Peyer's patch (tissue), 4 donors: ENCODE results near the gene DLK1.

Experiments used
- POLR2A ChIP-seq, 2 donors: fragments of 450-650 bp; IDR thresholded peaks; one replicate each; pipeline ENCODE4 v1.5.1; 2017; ENCODE audit warnings: antibody characterized with exemption in 2 of 2, mild to moderate bottlenecking in 2 of 2, moderate library complexity in 2 of 2
- TF ChIP-seq, protein P1 (sequence below), 6 experiments: fragments of 450-650 bp in 4 of 6; fragments of 200-600 bp in 2 of 6; sonication (generic) in 1 of 6; IDR thresholded peaks; one replicate each; pipeline ENCODE4 v1.5.1; 2017 to 2019; ENCODE audit warnings: antibody characterized with exemption in 6 of 6, mild to moderate bottlenecking in 3 of 6, moderate library complexity in 1 of 6

DNA sequence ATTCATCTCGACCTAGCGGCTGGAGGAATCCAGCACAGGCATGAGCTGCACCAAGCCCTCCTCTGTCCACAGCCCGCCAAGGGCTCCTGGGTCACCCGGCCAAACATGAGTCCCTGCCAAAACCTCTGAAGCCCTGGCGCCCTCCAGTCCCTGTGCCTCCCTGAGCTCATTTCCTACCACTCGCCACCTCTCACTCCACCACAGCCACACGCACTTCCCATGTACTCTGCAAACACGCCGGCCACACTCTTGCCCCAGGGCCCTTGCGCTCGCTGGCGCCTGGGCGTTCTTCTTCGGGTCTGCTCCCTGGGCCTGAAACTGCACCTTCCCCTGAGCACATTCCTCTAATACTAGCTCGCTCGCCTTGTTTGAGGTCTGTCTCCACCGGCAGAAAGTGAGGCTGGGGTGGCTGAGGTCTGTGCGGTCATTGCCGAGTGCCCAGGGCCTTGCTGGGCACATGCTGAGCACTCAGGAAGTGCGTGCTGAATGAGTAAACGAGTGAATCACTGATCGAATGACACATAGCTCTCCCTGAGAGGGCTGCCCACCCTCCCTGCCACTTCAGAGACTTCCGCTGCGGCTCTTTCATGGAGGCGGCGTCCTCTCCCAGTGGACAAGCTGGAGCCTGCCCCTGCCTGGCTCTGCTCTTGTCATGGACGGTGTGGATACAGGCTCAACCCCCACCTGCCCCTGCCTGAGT, 33.7 kb upstream of the DLK1 start:
- TF ChIP-seq, protein P1, sequence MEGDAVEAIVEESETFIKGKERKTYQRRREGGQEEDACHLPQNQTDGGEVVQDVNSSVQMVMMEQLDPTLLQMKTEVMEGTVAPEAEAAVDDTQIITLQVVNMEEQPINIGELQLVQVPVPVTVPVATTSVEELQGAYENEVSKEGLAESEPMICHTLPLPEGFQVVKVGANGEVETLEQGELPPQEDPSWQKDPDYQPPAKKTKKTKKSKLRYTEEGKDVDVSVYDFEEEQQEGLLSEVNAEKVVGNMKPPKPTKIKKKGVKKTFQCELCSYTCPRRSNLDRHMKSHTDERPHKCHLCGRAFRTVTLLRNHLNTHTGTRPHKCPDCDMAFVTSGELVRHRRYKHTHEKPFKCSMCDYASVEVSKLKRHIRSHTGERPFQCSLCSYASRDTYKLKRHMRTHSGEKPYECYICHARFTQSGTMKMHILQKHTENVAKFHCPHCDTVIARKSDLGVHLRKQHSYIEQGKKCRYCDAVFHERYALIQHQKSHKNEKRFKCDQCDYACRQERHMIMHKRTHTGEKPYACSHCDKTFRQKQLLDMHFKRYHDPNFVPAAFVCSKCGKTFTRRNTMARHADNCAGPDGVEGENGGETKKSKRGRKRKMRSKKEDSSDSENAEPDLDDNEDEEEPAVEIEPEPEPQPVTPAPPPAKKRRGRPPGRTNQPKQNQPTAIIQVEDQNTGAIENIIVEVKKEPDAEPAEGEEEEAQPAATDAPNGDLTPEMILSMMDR (IDR thresholded peaks at IDR 0.05) = no peak
- TF ChIP-seq POLR2A (IDR thresholded peaks at IDR 0.05) = no peak
